Measurements from ENCODE around the gene NCK1. TPM values are rescaled to one million over a fixed set of nuclear protein-coding genes. Genes with fewer than 3 reads are reported as not detected.

NCK1 gene
- total RNA-seq, 1 experiment from 2014 or later = 59.4 TPM

DNA sequence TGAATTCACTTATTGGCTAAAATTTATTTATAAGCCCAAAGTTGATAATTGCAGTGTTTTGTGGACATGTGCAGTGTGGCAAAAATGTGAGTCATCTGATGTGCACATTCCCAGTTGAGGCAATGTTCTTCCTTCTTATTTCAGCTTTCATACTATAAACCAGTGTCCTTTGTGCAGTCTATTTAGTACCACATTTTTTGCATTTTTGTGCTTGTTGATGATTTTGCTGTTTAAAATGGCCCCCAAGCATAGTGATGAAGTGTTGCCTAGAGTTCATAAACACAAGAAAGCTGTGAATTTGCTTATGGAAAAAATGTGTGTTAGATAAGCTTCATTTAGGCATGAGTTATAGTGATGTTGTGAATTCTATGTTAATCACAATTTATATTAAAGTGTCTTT is 76.3 kb downstream of the NCK1 start:
- intact Hi-C loops (cut with micrococcal nuclease) = no loop called here
- peak overlapping the region; percentile 57 for H3K27ac Mint-ChIP-seq (ENCODE audit: low read depth, unreplicated experiment)
- H3K4me1 Mint-ChIP-seq (ENCODE audit: insufficient read depth, unreplicated experiment) = peaks cover 43% of the 10 kb centered on the region
- DNase-seq (ENCODE audit: unreplicated experiment) = peak; percentile 55
- H3K36me3 Mint-ChIP-seq (ENCODE audit: insufficient read depth, unreplicated experiment) = peaks cover 62% of the 10 kb centered on the region
- ChIA-PET CTCF (interaction anchor here (0.5 to 1.3 kb wide), 6 partner anchors 17 to 179 kb away, joined by 3 to 4 read pairs (median 4); partner anchors contain the start of gene NCK1), POLR2A (interaction anchor here (0.5 to 3.2 kb wide), 12 partner anchors 13 to 742 kb away, joined by 3 to 20 read pairs (median 4); partner anchors contain the start of genes IL20RB, MSL2, NCK1 and STAG1)
- H3K27me3 Mint-ChIP-seq (ENCODE audit: insufficient read depth, unreplicated experiment) = no peaks in the 10 kb centered on the region
- H3K4me3 Mint-ChIP-seq (ENCODE audit: unreplicated experiment) = no peak overlapping the region
- H3K9me3 Mint-ChIP-seq (ENCODE audit: unreplicated experiment) = no peaks in the 10 kb centered on the region
- BruUV-seq (replicated peaks) = no TSS peak
- TF ChIP-seq, protein P1, sequence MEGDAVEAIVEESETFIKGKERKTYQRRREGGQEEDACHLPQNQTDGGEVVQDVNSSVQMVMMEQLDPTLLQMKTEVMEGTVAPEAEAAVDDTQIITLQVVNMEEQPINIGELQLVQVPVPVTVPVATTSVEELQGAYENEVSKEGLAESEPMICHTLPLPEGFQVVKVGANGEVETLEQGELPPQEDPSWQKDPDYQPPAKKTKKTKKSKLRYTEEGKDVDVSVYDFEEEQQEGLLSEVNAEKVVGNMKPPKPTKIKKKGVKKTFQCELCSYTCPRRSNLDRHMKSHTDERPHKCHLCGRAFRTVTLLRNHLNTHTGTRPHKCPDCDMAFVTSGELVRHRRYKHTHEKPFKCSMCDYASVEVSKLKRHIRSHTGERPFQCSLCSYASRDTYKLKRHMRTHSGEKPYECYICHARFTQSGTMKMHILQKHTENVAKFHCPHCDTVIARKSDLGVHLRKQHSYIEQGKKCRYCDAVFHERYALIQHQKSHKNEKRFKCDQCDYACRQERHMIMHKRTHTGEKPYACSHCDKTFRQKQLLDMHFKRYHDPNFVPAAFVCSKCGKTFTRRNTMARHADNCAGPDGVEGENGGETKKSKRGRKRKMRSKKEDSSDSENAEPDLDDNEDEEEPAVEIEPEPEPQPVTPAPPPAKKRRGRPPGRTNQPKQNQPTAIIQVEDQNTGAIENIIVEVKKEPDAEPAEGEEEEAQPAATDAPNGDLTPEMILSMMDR (IDR thresholded peaks at IDR 0.05; ENCODE audit: unreplicated experiment) = no peak

DNA sequence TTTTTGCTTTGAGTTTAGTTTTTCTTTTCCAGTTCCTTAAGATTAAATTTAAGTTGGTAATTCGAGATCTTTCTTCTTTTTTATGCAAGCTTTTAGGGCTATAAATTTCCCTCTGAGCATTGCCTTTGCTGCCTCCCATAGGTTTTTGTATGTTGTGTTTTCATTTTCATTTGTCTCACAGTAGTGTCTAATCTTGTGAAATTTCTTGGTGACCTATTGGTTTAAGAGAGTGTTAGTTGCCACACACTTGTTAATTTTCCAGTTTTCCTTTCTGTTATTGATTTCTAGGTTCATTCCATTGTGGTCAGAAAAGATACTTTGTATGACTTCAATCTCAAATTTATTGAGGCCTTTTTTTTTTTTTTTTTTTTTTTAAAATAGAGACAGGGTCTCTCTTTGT is 77.5 kb downstream of the NCK1 start:
- Mint-ChIP-seq H3K9me3 (ENCODE audit: unreplicated experiment) (no peaks in the 10 kb centered on the region), H3K27me3 (ENCODE audit: insufficient read depth, unreplicated experiment) (no peaks in the 10 kb centered on the region), H3K36me3 (ENCODE audit: insufficient read depth, unreplicated experiment) (peaks cover 50% of the 10 kb centered on the region), H3K27ac (ENCODE audit: low read depth, unreplicated experiment) (no peak overlapping the region), H3K4me1 (ENCODE audit: insufficient read depth, unreplicated experiment) (peaks cover 51% of the 10 kb centered on the region), H3K4me3 (ENCODE audit: unreplicated experiment) (no peak overlapping the region)
- DNase-seq (ENCODE audit: unreplicated experiment) = no peak
- BruUV-seq (replicated peaks) = no TSS peak
- intact Hi-C loops (cut with micrococcal nuclease) = no loop called here
- TF ChIP-seq, protein P1 (IDR thresholded peaks at IDR 0.05; ENCODE audit: unreplicated experiment) = no peak
- ChIA-PET POLR2A (interaction anchor here (0.7 to 3.2 kb wide), 9 partner anchors 8 to 153 kb away, joined by 3 to 20 read pairs (median 4); partner anchors contain the start of genes IL20RB and NCK1), CTCF (interaction anchor here (0.6 to 0.9 kb wide), 2 partner anchors 54 to 307 kb away, joined by 3 to 4 read pairs; no protein-coding TSS in a partner anchor)

DNA sequence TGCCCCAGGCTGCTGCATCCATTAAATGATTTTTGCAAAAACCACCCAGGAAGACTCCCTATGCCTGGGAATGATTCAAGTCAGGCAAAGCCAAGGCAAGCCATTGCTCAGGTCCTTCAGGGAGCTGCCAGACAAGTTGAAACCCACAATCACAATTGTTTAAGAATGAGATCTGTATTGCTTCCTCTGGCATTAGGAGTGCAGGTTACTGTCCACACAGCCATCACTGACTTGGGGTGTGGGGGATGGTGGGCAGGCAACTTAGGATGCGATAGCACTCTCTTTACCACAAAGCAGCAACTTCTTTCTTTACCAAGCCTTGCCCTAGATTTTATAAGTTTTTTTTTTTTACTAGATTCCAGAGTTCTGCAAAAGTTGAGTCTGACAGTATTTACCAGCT is 80.8 kb downstream of the NCK1 start:
- Mint-ChIP-seq H3K36me3 (ENCODE audit: insufficient read depth, unreplicated experiment) (peaks cover 49% of the 10 kb centered on the region), H3K9me3 (ENCODE audit: unreplicated experiment) (no peaks in the 10 kb centered on the region), H3K4me3 (ENCODE audit: unreplicated experiment) (no peak overlapping the region), H3K27ac (ENCODE audit: low read depth, unreplicated experiment) (no peak overlapping the region), H3K27me3 (ENCODE audit: insufficient read depth, unreplicated experiment) (no peaks in the 10 kb centered on the region), H3K4me1 (ENCODE audit: insufficient read depth, unreplicated experiment) (peaks cover 61% of the 10 kb centered on the region)
- DNase-seq (ENCODE audit: unreplicated experiment) = no peak
- ChIA-PET POLR2A (interaction anchor here (0.6 to 1.9 kb wide), 8 partner anchors 9 to 82 kb away, joined by 3 to 8 read pairs (median 3); partner anchors contain the start of genes IL20RB and NCK1), CTCF (interaction anchor here (0.7 to 1.5 kb wide), 3 partner anchors 8 to 162 kb away, joined by 3 to 5 read pairs (median 3); no protein-coding TSS in a partner anchor)
- TF ChIP-seq, protein P1 (IDR thresholded peaks at IDR 0.05; ENCODE audit: unreplicated experiment) = no peak
- intact Hi-C loops (cut with micrococcal nuclease) = no loop called here
- no TSS peak for BruUV-seq (replicated peaks)

DNA sequence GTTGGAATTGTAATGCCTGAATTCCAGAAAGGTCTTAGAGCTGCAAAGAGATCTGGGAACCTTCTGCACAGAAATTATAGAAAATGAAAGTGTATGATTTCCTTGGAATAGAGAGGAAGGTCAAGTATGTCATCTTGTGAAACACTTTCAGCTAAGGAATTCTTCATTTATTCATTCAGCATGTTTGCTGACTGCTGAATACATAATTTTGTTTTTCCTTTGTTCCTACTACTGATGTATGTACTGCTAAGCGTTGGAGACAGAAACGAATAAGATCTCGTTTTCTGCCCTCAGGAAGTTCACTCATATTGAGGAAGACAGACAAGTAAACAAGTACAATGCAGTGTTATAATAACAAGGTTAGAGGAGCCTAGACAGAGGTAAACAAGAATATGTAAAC is 81.4 kb downstream of the NCK1 start:
- Mint-ChIP-seq H3K27me3 (ENCODE audit: insufficient read depth, unreplicated experiment) (no peaks in the 10 kb centered on the region), H3K27ac (ENCODE audit: low read depth, unreplicated experiment) (peak overlapping the region; percentile 13), H3K4me1 (ENCODE audit: insufficient read depth, unreplicated experiment) (peaks cover 56% of the 10 kb centered on the region), H3K9me3 (ENCODE audit: unreplicated experiment) (no peaks in the 10 kb centered on the region), H3K4me3 (ENCODE audit: unreplicated experiment) (no peak overlapping the region), H3K36me3 (ENCODE audit: insufficient read depth, unreplicated experiment) (peaks cover 51% of the 10 kb centered on the region)
- ChIA-PET CTCF (interaction anchor here (1.5 kb wide), 1 partner anchor 70 kb away, joined by 5 read pairs; no protein-coding TSS in a partner anchor), POLR2A (interaction anchor here (0.6 to 1.9 kb wide), 3 partner anchors 10 to 82 kb away, joined by 4 read pairs; partner anchors contain the start of gene NCK1)
- DNase-seq (ENCODE audit: unreplicated experiment) = no peak
- intact Hi-C loops (cut with micrococcal nuclease) = no loop called here
- TF ChIP-seq, protein P1 (IDR thresholded peaks at IDR 0.05; ENCODE audit: unreplicated experiment) = no peak
- no TSS peak for BruUV-seq (replicated peaks)
